Activated T-cell treated with anti-CD3 and anti-CD28 coated beads, Interleukin-2, amount 50 U/mL, for 72 hours (primary cell): ENCODE data around the gene TMEM63A. TPM values are rescaled to one million over a fixed set of nuclear protein-coding genes. Genes with fewer than 3 reads are reported as not detected.
"Not testable (repeated sequence)": the region's sequence is repeated elsewhere in the genome, so short reads cannot be mapped to it uniquely, and the experiment has no call there.

ENCODE experiments used
- ATAC-seq, 2 donors: fragments of 150-1000 bp; cut with Tn5 transposase; replicated peaks in 1 of 2; 2 replicates each; pipeline ENCODE4 v1.10.0; 2021; ENCODE audit warnings: moderate library complexity in 2 of 2, mild to moderate bottlenecking in 1 of 2
- DNase-seq, 2 donors: peaks; one replicate each; pipeline ENCODE4 v3.0.0; 2021 to 2022; ENCODE audit warnings: mixed read lengths in 1 of 2
- H3K27ac Mint-ChIP-seq: one replicate; pipeline ENCODE4 v1.8.0; 2022; ENCODE audit warnings: mild to moderate bottlenecking, moderate library complexity, mixed read lengths
- H3K27me3 Mint-ChIP-seq: one replicate; pipeline ENCODE4 v1.8.0; 2022; ENCODE audit warnings: low read depth, mixed read lengths
- H3K36me3 Mint-ChIP-seq, 2 donors: one replicate each; pipeline ENCODE4 v1.8.0; 2022; ENCODE audit warnings: mixed read lengths in 2 of 2, mild to moderate bottlenecking in 1 of 2; ENCODE audit not compliant: insufficient read depth in 2 of 2
- H3K4me1 Mint-ChIP-seq: one replicate; pipeline ENCODE4 v1.8.0; 2022; ENCODE audit warnings: low read depth, mixed read lengths
- H3K4me3 Mint-ChIP-seq, 2 donors: one replicate each; pipeline ENCODE4 v1.8.0; 2022; ENCODE audit warnings: mild to moderate bottlenecking in 2 of 2, mixed read lengths in 2 of 2, moderate library complexity in 2 of 2
- H3K9me3 Mint-ChIP-seq, 2 donors: one replicate each; pipeline ENCODE4 v1.8.0; 2022; ENCODE audit warnings: mixed read lengths in 2 of 2
- total RNA-seq, 2 donors: library from RNA; stranded (reverse); gene quantifications; one replicate each; pipeline ENCODE4 v1.2.3, GENCODE V29; 2022

Gene TMEM63A
- total RNA-seq, 2 donors from 2014 or later: 44.9 to 49.7 TPM

GRCh38 chr1:225838793-225839192 is 43.4 kb downstream of the TMEM63A start:
- H3K36me3 Mint-ChIP-seq: peaks cover 0 to 2% of the 10 kb centered on the region in 2 donors
- H3K4me3 Mint-ChIP-seq: no peak overlapping the region
- ATAC-seq: no peak
- H3K27ac Mint-ChIP-seq: no peak overlapping the region
- H3K4me1 Mint-ChIP-seq: peaks cover 8% of the 10 kb centered on the region
- DNase-seq: no peak
- no peaks in the 10 kb centered on the region for H3K27me3 Mint-ChIP-seq
- no peaks in the 10 kb centered on the region for H3K9me3 Mint-ChIP-seq

GRCh38 chr1:225836296-225836695 is 45.9 kb downstream of the TMEM63A start:
- not testable (repeated sequence) for H3K9me3 Mint-ChIP-seq, H3K4me1 Mint-ChIP-seq, DNase-seq, H3K27me3 Mint-ChIP-seq, H3K4me3 Mint-ChIP-seq, H3K36me3 Mint-ChIP-seq, ATAC-seq, H3K27ac Mint-ChIP-seq

GRCh38 chr1:225835856-225836255 is 46.3 kb downstream of the TMEM63A start:
- ATAC-seq (no peak), DNase-seq (no peak)
- H3K9me3 Mint-ChIP-seq: no peaks in the 10 kb centered on the region
- no peak overlapping the region for H3K27ac Mint-ChIP-seq
- peaks cover 0 to 2% of the 10 kb centered on the region in 2 donors for H3K36me3 Mint-ChIP-seq
- H3K4me3 Mint-ChIP-seq: no peak overlapping the region
- peaks cover 3% of the 10 kb centered on the region for H3K4me1 Mint-ChIP-seq
- H3K27me3 Mint-ChIP-seq: no peaks in the 10 kb centered on the region

- ATAC-seq (no peak), DNase-seq (no peak)
- peaks cover 0 to 2% of the 10 kb centered on the region in 2 donors for H3K36me3 Mint-ChIP-seq
- no peaks in the 10 kb centered on the region for H3K27me3 Mint-ChIP-seq
- no peak overlapping the region for H3K27ac Mint-ChIP-seq
- H3K4me1 Mint-ChIP-seq: no peaks in the 10 kb centered on the region
- H3K4me3 Mint-ChIP-seq: no peak overlapping the region
- H3K9me3 Mint-ChIP-seq: no peaks in the 10 kb centered on the region
Observed at GRCh38 chr1:225834417-225835329, 47.5 kb downstream of the TMEM63A start.

- H3K36me3 Mint-ChIP-seq: peaks cover 0 to 2% of the 10 kb centered on the region in 2 donors
- ATAC-seq (no peak), DNase-seq (no peak)
- no peak overlapping the region for H3K27ac Mint-ChIP-seq
- no peak overlapping the region for H3K4me3 Mint-ChIP-seq
- no peaks in the 10 kb centered on the region for H3K9me3 Mint-ChIP-seq
- no peaks in the 10 kb centered on the region for H3K4me1 Mint-ChIP-seq
- no peaks in the 10 kb centered on the region for H3K27me3 Mint-ChIP-seq
Observed at GRCh38 chr1:225830841-225831240, 51.3 kb downstream of the TMEM63A start.

GRCh38 chr1:225828706-225829345 is 53.4 kb downstream of the TMEM63A start:
- DNase-seq: no peak

GRCh38 chr1:225827076-225827475 is 55.1 kb downstream of the TMEM63A start:
- Mint-ChIP-seq H3K27ac (no peak overlapping the region), H3K27me3 (no peaks in the 10 kb centered on the region), H3K4me1 (no peaks in the 10 kb centered on the region), H3K4me3 (no peak overlapping the region), H3K36me3 (no peaks in the 10 kb centered on the region), H3K9me3 (no peaks in the 10 kb centered on the region)
- ATAC-seq (no peak), DNase-seq (no peak)

More at GRCh38 chr1:225828706-225829345, 53.4 kb downstream of the TMEM63A start:
- H3K4me3 Mint-ChIP-seq: no peak overlapping the region
- H3K27me3 Mint-ChIP-seq: no peaks in the 10 kb centered on the region
- no peaks in the 10 kb centered on the region for H3K9me3 Mint-ChIP-seq
- no peak overlapping the region for H3K27ac Mint-ChIP-seq
- ATAC-seq: no peak
- no peaks in the 10 kb centered on the region for H3K4me1 Mint-ChIP-seq
- no peaks in the 10 kb centered on the region for H3K36me3 Mint-ChIP-seq

GRCh38 chr1:225825607-225826007 is 56.6 kb downstream of the TMEM63A start:
- no peaks in the 10 kb centered on the region for H3K27me3 Mint-ChIP-seq
- no peak overlapping the region for H3K4me3 Mint-ChIP-seq
- H3K9me3 Mint-ChIP-seq: no peaks in the 10 kb centered on the region
- DNase-seq: no peak
- H3K27ac Mint-ChIP-seq: no peak overlapping the region
- no peaks in the 10 kb centered on the region for H3K36me3 Mint-ChIP-seq
- ATAC-seq: no peak
- H3K4me1 Mint-ChIP-seq: no peaks in the 10 kb centered on the region

- no peaks in the 10 kb centered on the region for H3K4me1 Mint-ChIP-seq
- H3K27me3 Mint-ChIP-seq: no peaks in the 10 kb centered on the region
- no peak overlapping the region for H3K27ac Mint-ChIP-seq
- DNase-seq (no peak), ATAC-seq (no peak)
- H3K9me3 Mint-ChIP-seq: no peaks in the 10 kb centered on the region
- no peaks in the 10 kb centered on the region for H3K36me3 Mint-ChIP-seq
- no peak overlapping the region for H3K4me3 Mint-ChIP-seq
Observed at GRCh38 chr1:225825078-225825477, 57.1 kb downstream of the TMEM63A start.

GRCh38 chr1:225824533-225824941 is 57.6 kb downstream of the TMEM63A start:
- no peak overlapping the region for H3K27ac Mint-ChIP-seq
- no peaks in the 10 kb centered on the region for H3K9me3 Mint-ChIP-seq
- H3K4me3 Mint-ChIP-seq: no peak overlapping the region
- no peaks in the 10 kb centered on the region for H3K4me1 Mint-ChIP-seq
- no peak for DNase-seq
- no peaks in the 10 kb centered on the region for H3K27me3 Mint-ChIP-seq
- H3K36me3 Mint-ChIP-seq: no peaks in the 10 kb centered on the region
- no peak for ATAC-seq

GRCh38 chr1:225823811-225824261 is 58.3 kb downstream of the TMEM63A start:
- Mint-ChIP-seq H3K36me3 (no peaks in the 10 kb centered on the region), H3K27me3 (no peaks in the 10 kb centered on the region), H3K27ac (no peak overlapping the region)

GRCh38 chr1:225822655-225823403 is 59.4 kb downstream of the TMEM63A start:
- Mint-ChIP-seq H3K27ac (no peak overlapping the region), H3K4me1 (peaks cover 2% of the 10 kb centered on the region), H3K4me3 (no peak overlapping the region), H3K9me3 (no peaks in the 10 kb centered on the region), H3K27me3 (no peaks in the 10 kb centered on the region), H3K36me3 (no peaks in the 10 kb centered on the region)
- ATAC-seq (no peak), DNase-seq (no peak)

More at GRCh38 chr1:225823811-225824261, 58.3 kb downstream of the TMEM63A start:
- Mint-ChIP-seq H3K9me3 (no peaks in the 10 kb centered on the region), H3K4me3 (no peak overlapping the region), H3K4me1 (no peaks in the 10 kb centered on the region)
- no peak for ATAC-seq
- no peak for DNase-seq
